ENCODE results near the gene KLK4.
A peak's percentile ranks its signal among the peaks of the same experiment; 100 is the strongest.

The KLK4 gene

GRCh38 chr19:50911206-50912101 lies at the start of gene KLK4:
Gene KLK4, minus strand, starts transcription at chr19:50911395. Its CDS starts 657 bp downstream, at chr19:50910738.
- no peak for DNase-seq (ENCODE audit: low read depth)

GRCh38 chr19:50959731-50960500 lies 48.7 kb upstream of the KLK4 start:
- DNase-seq (ENCODE audit: low read depth) = no peak

- no peak for DNase-seq (ENCODE audit: low read depth)
These were observed 46.4 kb upstream of the KLK4 start for GRCh38 chr19:50957587-50957986.

GRCh38 chr19:50952910-50953309 lies 41.7 kb upstream of the KLK4 start, which contains the start of gene KLK5:
Gene KLK5, minus strand, starts transcription at chr19:50953038. Its CDS starts 381 bp downstream, at chr19:50952657.
- DNase-seq (ENCODE audit: low read depth) = no peak

GRCh38 chr19:50949861-50950260 lies 38.7 kb upstream of the KLK4 start:
- no peak for DNase-seq (ENCODE audit: low read depth)

- DNase-seq (ENCODE audit: low read depth) = no peak
These were observed 35.9 kb upstream of the KLK4 start for GRCh38 chr19:50947123-50947522.

- no peak for DNase-seq (ENCODE audit: low read depth)
These were observed 33.6 kb upstream of the KLK4 start for GRCh38 chr19:50944795-50945194.

- DNase-seq (ENCODE audit: low read depth) = no peak
These were observed 32.1 kb upstream of the KLK4 start for GRCh38 chr19:50943074-50943828.

- DNase-seq (ENCODE audit: low read depth) = no peak
These were observed 28.4 kb upstream of the KLK4 start for GRCh38 chr19:50939596-50939995.

- DNase-seq (ENCODE audit: low read depth) = no peak
These were observed 22.4 kb upstream of the KLK4 start for GRCh38 chr19:50933640-50934039.

GRCh38 chr19:50932690-50933083 lies 21.5 kb upstream of the KLK4 start:
- DNase-seq (ENCODE audit: low read depth) = no peak

- no peak for DNase-seq (ENCODE audit: low read depth)
These were observed 21.0 kb upstream of the KLK4 start for GRCh38 chr19:50932018-50932689.

GRCh38 chr19:50931023-50931422 lies 19.8 kb upstream of the KLK4 start:
- DNase-seq (ENCODE audit: low read depth) = no peak

- DNase-seq (ENCODE audit: low read depth) = no peak
These were observed 17.6 kb upstream of the KLK4 start for GRCh38 chr19:50928831-50929230.

GRCh38 chr19:50926144-50926543 lies 14.9 kb upstream of the KLK4 start:
- DNase-seq (ENCODE audit: low read depth) = no peak

- DNase-seq (ENCODE audit: low read depth) = no peak
These were observed 14.5 kb upstream of the KLK4 start for GRCh38 chr19:50925734-50926133.

- no peak for DNase-seq (ENCODE audit: low read depth)
These were observed 13.4 kb upstream of the KLK4 start for GRCh38 chr19:50924586-50924985.

- DNase-seq (ENCODE audit: low read depth) = peak; percentile 28
These were observed 11.2 kb upstream of the KLK4 start for GRCh38 chr19:50922317-50922853.

GRCh38 chr19:50921426-50922316 lies 10.5 kb upstream of the KLK4 start:
- no peak for DNase-seq (ENCODE audit: low read depth)

GRCh38 chr19:50916069-50916468 lies 4.9 kb upstream of the KLK4 start:
- DNase-seq (ENCODE audit: low read depth) = no peak

Data from non-pigmented ciliary epithelial cell (primary cell).